Prostate gland (tissue), 2 donors: ENCODE results near the gene THBS2. TPM values are rescaled to one million over a fixed set of nuclear protein-coding genes. Genes with fewer than 3 reads are reported as not detected.
"Not testable (repeated sequence)": the region's sequence is repeated elsewhere in the genome, so short reads cannot be mapped to it uniquely, and the experiment has no call there.

Experiments
- DNase-seq: peaks from one replicate; pipeline ENCODE4 v3.0.0-alpha.2; 2019; ENCODE audit warnings: low spot score
- H3K27ac ChIP-seq, 2 donors: fragments of 200-600 bp; sonication (generic); 2 replicates each; pipeline ENCODE4 v1.5.1; 2017 to 2019
- H3K27me3 ChIP-seq: fragments of 200-600 bp; sonication (generic); replicated peaks from 2 replicates; pipeline ENCODE4 v1.5.1; 2019; ENCODE audit not compliant: insufficient read depth
- H3K36me3 ChIP-seq, 2 donors: fragments of 200-600 bp; sonication (generic); 1 replicate in 1 of 2; 2 replicates in 1 of 2; pipeline versions ENCODE4 v1.5.1 to v1.8.1; 2017 to 2019
- H3K4me1 ChIP-seq: fragments of 200-600 bp; sonication (generic); replicated peaks from 2 replicates; pipeline ENCODE4 v1.5.1; 2019
- H3K4me3 ChIP-seq, 2 donors: fragments of 200-600 bp; sonication (generic); 2 replicates each; pipeline ENCODE4 v1.5.1; 2017 to 2019
- H3K9me3 ChIP-seq: fragments of 200-600 bp; sonication (generic); 2 replicates; pipeline ENCODE4 v1.5.1; 2017
- POLR2A ChIP-seq: fragments of 450-650 bp; IDR thresholded peaks from one replicate; pipeline ENCODE4 v1.6.1; 2016; ENCODE audit warnings: antibody characterized with exemption, mild to moderate bottlenecking
- POLR2AphosphoS5 ChIP-seq: sonication (generic); formaldehyde crosslinking; IDR thresholded peaks from one replicate; pipeline ENCODE4 v1.6.1; 2017; ENCODE audit warnings: antibody characterized with exemption
- WGBS: methylation state at CpG from one replicate; pipeline ENCODE4 v1.1.5; 2018; 5-methylcytosine and 5-hydroxymethylcytosine counted together
- intact Hi-C: fragments of 100-400 bp; cut with DNase I; formaldehyde crosslinking; loops from one replicate; pipeline ENCODE4 v1.14.2; 2022
- total RNA-seq, 2 donors: library from RNA; depleted of rRNA; stranded (reverse); fragments of >200 nt; gene quantifications; one replicate each; pipeline ENCODE4 v1.1.0, GENCODE V29; 2016
- TF ChIP-seq, protein P1 (sequence below), 4 experiments: fragments of 200-600 bp in 2 of 4; fragments of 450-650 bp in 2 of 4; sonication (generic) in 2 of 4; IDR thresholded peaks; 1 replicate in 3 of 4; 2 replicates in 1 of 4; pipeline ENCODE4 v1.5.1; 2016 to 2019; ENCODE audit warnings: antibody characterized with exemption in 4 of 4, mild to moderate bottlenecking in 2 of 4, moderate library complexity in 2 of 4

The THBS2 gene
- total RNA-seq, 2 donors from 2014 or later = 3.3 to 10.9 TPM

DNA sequence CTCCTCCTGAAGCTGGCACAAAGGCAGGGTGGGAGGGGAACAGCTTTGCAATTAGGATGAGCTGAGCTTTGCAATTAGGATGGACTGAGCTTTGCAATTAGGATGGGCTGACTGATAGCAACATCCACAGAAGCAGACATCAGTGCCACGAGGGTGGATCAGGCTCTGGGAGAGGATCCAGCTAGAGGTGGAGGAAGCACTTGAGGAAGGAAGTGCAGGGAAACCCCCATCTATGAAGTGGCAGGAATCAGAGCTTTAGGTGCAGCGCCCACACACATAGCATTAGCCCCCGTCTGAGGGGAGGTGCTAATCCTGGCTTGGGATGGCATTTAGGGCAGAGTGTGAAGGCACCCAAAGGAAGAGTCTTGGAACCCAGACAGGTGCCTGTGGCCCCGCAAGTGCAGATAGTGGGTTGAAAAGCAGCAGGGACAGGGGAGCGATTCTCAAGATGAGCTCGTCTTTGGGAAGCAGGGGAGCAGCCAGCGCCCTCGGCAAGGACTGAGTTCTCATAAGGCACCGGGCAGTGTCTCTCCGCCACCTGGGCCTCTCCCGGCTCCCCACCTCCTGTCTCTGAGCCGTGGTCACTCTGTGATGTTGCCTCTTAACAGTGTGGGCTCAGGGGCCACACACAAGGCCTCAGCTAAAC, 12.0 kb upstream of the THBS2 start:
- Histone ChIP-seq H3K27me3 (no peaks in the 10 kb centered on the region), H3K9me3 (no peaks in the 10 kb centered on the region), H3K27ac (no peak overlapping the region), H3K4me1 (no peaks in the 10 kb centered on the region), H3K36me3 (no peaks in the 10 kb centered on the region), H3K4me3 (no peak overlapping the region)
- 86% methylated on average over 12 of the region's 12 CpGs for WGBS
- intact Hi-C loops = no loop called here
- TF ChIP-seq, protein P1, sequence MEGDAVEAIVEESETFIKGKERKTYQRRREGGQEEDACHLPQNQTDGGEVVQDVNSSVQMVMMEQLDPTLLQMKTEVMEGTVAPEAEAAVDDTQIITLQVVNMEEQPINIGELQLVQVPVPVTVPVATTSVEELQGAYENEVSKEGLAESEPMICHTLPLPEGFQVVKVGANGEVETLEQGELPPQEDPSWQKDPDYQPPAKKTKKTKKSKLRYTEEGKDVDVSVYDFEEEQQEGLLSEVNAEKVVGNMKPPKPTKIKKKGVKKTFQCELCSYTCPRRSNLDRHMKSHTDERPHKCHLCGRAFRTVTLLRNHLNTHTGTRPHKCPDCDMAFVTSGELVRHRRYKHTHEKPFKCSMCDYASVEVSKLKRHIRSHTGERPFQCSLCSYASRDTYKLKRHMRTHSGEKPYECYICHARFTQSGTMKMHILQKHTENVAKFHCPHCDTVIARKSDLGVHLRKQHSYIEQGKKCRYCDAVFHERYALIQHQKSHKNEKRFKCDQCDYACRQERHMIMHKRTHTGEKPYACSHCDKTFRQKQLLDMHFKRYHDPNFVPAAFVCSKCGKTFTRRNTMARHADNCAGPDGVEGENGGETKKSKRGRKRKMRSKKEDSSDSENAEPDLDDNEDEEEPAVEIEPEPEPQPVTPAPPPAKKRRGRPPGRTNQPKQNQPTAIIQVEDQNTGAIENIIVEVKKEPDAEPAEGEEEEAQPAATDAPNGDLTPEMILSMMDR (IDR thresholded peaks at IDR 0.05) = no peak
- TF ChIP-seq POLR2A = no peak
- no peak for TF ChIP-seq POLR2AphosphoS5
- DNase-seq = no peak

DNA sequence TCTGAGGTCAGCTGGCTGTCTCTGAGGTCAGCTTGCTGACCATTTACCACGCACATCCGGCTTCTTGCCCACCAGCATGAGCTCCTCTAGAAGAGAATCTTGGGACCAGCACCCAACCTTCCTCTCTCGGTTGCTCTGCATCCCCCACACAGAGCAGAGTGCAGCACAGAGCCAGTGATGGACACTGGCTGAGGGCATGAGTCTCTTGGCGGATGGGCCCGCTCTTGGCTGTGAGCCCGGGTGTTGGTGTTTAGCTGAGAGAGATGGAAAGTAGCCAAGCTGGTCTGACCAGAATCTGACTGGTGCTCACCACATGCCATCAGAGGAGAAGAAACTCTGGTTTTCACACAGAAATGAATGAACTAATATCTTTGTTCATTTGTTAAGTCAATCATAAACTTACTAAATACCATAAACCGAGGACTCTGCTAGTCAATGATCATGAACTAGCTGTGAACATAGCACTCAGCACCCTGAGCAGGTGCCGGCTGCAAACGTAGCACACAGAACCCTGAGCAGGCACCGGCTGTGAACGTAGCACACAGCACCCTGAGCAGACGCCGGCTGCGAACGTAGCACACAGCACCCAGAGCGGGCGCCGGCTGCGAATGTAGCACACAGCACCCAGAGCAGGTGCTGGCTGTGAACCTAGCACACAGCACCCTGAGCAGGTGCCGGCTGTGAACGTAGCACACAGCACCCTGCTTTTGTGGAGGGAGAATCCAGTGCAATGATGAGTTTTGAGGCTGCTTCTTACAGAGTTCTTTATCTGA, 10.4 kb upstream of the THBS2 start:
- H3K36me3 ChIP-seq = no peaks in the 10 kb centered on the region
- WGBS = 70% methylated on average over 21 of the region's 21 CpGs
- intact Hi-C loops = no loop called here
- H3K9me3 ChIP-seq = no peaks in the 10 kb centered on the region
- no peak for TF ChIP-seq POLR2AphosphoS5
- TF ChIP-seq POLR2A = no peak
- TF ChIP-seq, protein P1 (IDR thresholded peaks at IDR 0.05) = no peak
- no peak overlapping the region for H3K4me3 ChIP-seq
- no peaks in the 10 kb centered on the region for H3K4me1 ChIP-seq
- no peak overlapping the region for H3K27ac ChIP-seq
- peak; percentile 27 for DNase-seq
- H3K27me3 ChIP-seq = no peaks in the 10 kb centered on the region

DNA sequence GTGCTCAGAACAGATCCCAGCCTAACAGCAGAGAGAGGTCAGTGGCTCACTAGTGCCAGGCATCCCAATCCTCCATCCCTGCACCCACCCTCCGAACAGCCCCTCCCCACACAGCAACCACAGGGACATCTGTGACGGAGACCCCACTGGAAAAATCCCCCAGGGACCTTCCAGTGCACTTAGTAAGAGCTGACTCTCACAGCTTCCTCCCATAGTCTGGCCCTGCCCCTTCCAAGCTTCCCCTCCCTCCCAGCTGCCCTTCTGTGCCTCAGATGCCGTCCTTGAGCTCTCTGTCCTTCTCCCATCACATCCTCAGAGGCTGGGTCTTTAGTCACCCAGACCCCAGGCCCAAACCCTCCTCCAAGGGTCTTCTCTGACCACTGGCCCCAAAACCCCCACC, 9.7 kb upstream of the THBS2 start:
- Histone ChIP-seq H3K27me3 (no peaks in the 10 kb centered on the region), H3K4me3 (no peak overlapping the region), H3K4me1 (no peaks in the 10 kb centered on the region), H3K27ac (no peak overlapping the region), H3K9me3 (no peaks in the 10 kb centered on the region), H3K36me3 (no peaks in the 10 kb centered on the region)
- intact Hi-C loops = no loop called here
- TF ChIP-seq POLR2A = no peak
- TF ChIP-seq, protein P1 (IDR thresholded peaks at IDR 0.05) = no peak
- no peak for TF ChIP-seq POLR2AphosphoS5
- DNase-seq = no peak
- WGBS = 91% methylated on average over 3 of the region's 3 CpGs

DNA sequence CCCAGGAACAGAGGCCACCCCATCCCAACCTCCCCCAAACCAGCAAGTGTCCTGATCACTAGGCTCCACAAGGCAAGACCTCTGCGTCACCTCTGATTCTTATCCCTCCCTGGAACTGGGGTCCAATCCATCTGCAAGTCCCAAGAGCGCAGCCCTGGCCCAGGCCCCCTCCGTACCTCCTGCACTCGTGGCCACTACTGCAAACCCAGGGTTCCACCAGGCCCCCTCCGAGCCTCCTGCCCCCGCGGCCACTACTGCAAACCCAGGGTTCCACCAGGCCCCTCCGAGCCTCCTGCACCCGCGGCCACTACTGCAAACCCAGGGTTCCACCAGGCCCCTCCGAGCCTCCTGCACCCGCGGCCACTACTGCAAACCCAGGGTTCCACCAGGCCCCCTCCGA, 9.0 kb upstream of the THBS2 start:
- H3K9me3 ChIP-seq, DNase-seq, H3K27me3 ChIP-seq, H3K4me1 ChIP-seq, H3K27ac ChIP-seq, intact Hi-C loops, H3K4me3 ChIP-seq, H3K36me3 ChIP-seq: not testable (repeated sequence)
- 96% methylated on average over 13 of the region's 14 CpGs for WGBS

DNA sequence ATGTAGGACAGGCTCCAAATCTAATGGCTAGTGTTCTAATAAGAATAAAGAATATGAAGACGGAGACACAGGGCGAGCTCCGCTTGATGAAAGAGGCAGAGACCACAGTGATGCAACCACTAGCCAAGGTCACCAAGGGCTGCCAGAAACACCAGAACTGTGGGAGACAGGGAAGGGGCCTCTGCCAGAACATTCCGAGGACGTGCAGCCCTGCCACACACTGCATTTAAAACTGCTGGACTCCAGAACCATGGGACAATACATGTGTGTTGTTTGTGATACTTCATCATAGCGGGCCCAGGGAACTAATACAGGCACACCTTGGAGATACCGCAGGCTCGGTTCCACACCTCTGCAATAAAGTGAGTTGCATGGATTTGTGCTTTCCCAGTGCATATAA, 2.9 kb upstream of the THBS2 start:
- Histone ChIP-seq H3K36me3 (no peaks in the 10 kb centered on the region), H3K27me3 (no peaks in the 10 kb centered on the region), H3K4me1 (no peaks in the 10 kb centered on the region), H3K27ac (no peak overlapping the region), H3K9me3 (no peaks in the 10 kb centered on the region), H3K4me3 (no peak overlapping the region)
- intact Hi-C loops = no loop called here
- TF ChIP-seq POLR2AphosphoS5 (no peak), POLR2A (no peak)
- TF ChIP-seq, protein P1 (IDR thresholded peaks at IDR 0.05) = no peak
- no peak for DNase-seq
- 97% methylated on average over 8 of the region's 8 CpGs for WGBS
